Cardiac fibroblast (primary cell): ENCODE results near the gene LIPK.
A peak's percentile ranks its signal among the peaks of the same experiment; 100 is the strongest.
"Not testable (repeated sequence)": the region's sequence is repeated elsewhere in the genome, so short reads cannot be mapped to it uniquely, and the experiment has no call there.

ENCODE experiments used
- DNase-seq, 2 donors: peaks; one replicate each; pipeline versions ENCODE4 v3.0.0 to v3.0.0-alpha.2; 2010; ENCODE audit warnings: low read depth in 2 of 2
- H3K4me3 ChIP-seq, 2 donors: replicated peaks in 1 of 2; 1 replicate in 1 of 2; 2 replicates in 1 of 2; pipeline ENCODE4 v1.5.1; 2011; ENCODE audit warnings: low read depth in 2 of 2, low read length in 2 of 2, mild to moderate bottlenecking in 2 of 2, moderate library complexity in 1 of 2
- TF ChIP-seq, protein P1 (sequence below): IDR thresholded peaks from one replicate; pipeline ENCODE4 v1.5.1; 2011; ENCODE audit warnings: low read depth, mild to moderate bottlenecking, low read length, inconsistent platforms

The LIPK gene

DNA sequence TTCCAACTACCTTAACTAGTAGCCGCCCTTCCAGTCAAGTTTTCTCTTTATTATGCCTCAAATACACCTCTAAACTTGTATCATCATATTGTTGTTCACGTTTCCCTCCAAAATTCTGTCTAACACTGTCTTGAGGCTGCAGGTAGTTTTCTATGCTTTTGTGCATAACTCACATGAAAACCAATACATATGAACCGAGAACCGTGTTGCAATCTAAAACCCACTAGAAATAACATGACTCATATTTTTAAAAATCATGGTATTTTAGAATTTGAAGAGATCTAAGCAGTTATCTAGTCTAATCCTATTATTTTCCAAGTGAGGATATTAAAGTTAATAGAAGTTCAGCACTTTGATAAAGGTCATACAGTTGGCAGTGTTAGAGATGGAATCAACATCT is 23.6 kb upstream of the LIPK start:
- no peak overlapping the region for H3K4me3 ChIP-seq
- DNase-seq = peak in 1 of 2 donors; percentile 41
- TF ChIP-seq, protein P1, sequence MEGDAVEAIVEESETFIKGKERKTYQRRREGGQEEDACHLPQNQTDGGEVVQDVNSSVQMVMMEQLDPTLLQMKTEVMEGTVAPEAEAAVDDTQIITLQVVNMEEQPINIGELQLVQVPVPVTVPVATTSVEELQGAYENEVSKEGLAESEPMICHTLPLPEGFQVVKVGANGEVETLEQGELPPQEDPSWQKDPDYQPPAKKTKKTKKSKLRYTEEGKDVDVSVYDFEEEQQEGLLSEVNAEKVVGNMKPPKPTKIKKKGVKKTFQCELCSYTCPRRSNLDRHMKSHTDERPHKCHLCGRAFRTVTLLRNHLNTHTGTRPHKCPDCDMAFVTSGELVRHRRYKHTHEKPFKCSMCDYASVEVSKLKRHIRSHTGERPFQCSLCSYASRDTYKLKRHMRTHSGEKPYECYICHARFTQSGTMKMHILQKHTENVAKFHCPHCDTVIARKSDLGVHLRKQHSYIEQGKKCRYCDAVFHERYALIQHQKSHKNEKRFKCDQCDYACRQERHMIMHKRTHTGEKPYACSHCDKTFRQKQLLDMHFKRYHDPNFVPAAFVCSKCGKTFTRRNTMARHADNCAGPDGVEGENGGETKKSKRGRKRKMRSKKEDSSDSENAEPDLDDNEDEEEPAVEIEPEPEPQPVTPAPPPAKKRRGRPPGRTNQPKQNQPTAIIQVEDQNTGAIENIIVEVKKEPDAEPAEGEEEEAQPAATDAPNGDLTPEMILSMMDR = no peak

DNA sequence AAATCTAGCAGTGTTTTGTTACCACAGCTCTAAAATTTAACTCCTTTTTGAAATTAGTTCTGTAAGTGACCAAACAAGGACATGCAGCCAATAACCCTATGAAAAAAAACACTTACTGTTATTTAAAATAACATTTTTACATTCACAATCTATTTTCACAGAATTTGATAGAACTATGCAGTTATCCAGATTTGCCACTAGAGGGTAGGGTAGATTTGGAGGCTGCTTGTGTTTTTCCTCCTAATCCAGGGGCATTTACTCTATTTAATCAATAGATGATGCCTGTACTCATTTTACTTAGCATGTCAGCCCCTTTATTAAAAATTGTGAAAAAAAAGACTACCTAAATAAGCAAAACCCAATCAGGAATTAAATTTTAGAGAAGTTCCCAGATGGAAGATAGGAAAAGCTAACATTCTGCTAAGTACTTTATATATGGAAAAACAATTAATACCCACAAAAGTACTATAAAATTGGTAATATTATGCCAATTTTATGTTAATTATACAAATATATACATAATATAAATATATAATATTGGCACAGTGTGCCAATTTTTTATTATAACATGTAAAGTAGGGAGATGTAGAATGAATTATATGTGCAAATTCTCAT is 18.1 kb upstream of the LIPK start:
- peak; percentile 53 to 55 for DNase-seq
- TF ChIP-seq, protein P1 = peak; percentile 84

DNA sequence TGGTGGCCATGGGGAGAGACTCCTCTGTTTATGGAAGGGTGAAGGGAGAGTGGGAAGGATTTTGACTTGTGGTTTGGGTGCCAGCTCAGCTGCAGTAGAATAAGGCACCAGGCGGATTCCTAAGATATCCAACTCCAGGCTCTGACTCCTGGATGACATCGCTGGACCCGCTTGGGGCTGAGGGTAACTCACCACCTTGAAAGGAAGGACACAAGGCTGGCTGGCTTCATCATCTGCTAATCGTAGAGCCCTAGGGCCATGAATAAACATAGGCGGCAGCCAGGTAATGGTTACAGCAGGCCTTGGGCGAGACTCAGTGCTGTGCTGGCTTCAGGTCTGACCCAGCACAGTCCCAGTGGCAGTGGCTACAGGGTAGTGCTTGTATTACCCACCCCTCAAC is 16.7 kb upstream of the LIPK start:
- DNase-seq = no peak
- H3K4me3 ChIP-seq = no peak overlapping the region
- TF ChIP-seq, protein P1 = no peak

More for the DNA sequence above, 18.1 kb upstream of the LIPK start:
- no peak overlapping the region for H3K4me3 ChIP-seq

DNA sequence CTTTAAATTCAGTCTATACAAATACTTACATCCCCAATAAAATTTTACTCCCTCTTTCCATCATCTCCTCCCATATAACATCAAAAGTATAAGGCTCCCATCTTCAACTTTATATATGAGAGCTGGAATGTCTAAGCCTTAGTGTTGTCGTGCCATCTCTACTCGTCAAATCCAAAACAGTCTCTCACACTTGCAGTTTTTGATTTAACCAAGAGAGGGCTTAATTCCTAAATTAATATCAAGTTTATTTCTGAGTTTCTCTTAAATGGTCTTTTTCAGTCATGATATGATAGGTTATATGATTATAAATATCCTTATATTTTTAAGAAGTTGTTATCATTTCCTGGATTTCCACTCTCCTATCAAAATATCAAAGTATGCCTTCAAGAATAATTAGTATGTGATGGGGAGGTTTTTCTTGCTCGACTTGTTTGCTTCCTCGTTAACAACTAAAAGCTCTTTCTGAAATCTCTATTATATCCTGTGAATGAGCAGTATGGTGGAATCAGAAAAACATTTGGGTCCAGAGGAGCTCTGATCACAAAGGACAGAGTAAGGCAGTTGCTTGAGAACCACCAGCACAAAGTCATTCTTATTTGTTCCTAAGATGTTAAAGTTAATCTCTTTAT is 12.5 kb upstream of the LIPK start:
- DNase-seq = peak; percentile 40 to 50
- no peak overlapping the region for H3K4me3 ChIP-seq
- TF ChIP-seq, protein P1 = peak; percentile 33

DNA sequence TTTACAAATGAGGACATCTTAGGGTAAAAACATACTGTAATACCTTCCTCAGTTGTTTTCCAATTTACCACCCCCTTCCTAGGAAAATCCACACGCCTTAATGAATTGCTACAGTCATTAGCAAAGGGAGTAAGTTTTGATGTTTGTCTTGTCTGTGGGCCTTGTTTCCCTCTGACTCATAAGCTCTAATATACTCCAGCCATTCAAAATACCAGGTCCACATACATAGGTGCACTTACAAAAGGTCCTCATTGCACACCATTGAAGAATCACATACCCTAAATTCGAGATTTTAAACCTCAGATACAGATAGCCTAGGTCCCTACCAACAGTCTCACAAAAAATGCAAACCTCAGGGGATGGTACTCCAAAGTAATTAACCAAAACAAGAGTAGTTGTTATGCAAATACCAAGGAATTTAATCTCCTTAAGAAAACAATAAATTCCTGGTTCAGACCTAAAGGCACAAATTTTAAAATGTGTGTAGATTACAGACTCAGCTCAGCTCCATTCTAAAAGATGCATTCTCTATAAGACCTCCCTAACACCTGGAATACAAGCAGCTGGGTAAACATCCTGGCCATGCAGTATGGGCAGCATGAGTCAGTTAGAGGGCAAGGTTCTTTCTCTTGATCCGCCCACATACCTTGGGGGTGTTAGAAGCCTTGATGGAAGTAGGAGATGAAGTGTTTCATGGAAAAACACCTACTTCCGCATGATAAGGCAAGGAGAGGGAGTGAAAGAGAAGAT is 3.0 kb upstream of the LIPK start:
- H3K4me3 ChIP-seq = no peak overlapping the region
- DNase-seq = peak in 1 of 2 donors; percentile 48
- TF ChIP-seq, protein P1 = no peak

DNA sequence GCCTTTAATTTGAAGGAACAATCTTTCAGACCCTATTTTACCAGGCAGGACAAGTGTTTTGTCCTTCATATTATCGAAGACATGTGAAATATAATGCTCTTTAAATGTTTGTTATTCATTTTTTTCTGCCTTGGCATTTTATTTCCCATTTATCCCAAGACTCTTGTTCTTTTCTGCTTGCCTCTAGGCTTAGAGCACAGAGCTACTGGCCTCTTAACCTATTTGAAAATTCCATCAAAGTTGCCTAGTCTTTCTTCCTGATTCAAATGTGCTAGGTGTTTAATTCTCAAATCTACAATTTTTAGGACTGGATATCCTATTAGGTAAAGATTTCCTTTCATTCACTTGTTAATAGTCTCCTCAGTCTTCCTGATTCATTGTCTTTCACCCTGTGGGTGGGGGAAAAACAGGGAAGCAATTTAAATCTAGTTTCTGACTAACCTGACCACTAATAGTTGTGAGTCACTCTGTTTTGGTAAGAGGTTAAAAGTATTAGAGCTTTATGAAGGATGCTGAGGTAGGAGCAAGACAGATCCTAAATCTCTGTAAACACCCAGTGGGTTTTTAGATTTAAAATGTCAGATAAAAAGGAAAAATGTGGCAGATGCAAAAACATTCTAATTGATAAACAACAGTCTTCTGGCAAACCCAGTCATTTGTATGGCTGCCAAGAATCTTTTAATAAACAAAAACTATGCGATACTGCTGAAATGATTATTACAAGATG is 1.5 kb downstream of the LIPK start:
- peak; percentile 36 to 77 for DNase-seq

DNA sequence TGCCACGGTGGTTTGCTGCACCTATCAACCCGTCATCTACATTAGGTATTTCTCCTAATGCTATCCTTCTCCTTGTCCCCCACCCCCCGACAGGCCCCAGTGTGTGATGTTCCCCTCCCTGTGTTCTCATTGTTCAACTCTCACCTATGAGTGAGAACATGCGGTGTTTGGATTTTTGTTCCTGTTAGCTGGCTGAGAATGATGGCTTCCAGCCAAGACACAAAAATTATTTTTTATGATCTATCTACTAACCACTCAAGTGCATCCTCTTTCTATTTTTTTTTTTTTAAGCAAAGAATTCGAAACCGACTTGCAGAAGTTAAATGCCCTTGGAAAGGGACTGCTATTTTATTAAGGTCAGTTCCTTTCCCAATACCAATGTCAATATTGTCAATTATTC is 3.3 kb downstream of the LIPK start:
- DNase-seq, H3K4me3 ChIP-seq: not testable (repeated sequence)

More for the DNA sequence above, 1.5 kb downstream of the LIPK start:
- TF ChIP-seq, protein P1 = no peak
- no peak overlapping the region for H3K4me3 ChIP-seq
